HG03039 (cell line): Measurements from ENCODE around the gene BRCA1.
"Not testable (repeated sequence)": the region's sequence is repeated elsewhere in the genome, so short reads cannot be mapped to it uniquely, and the experiment has no call there.

Source experiments
- ATAC-seq: cut with Tn5 transposase; IDR thresholded peaks from one replicate; pipeline ENCODE4 v1.9.1; 2021; ENCODE audit warnings: mild to moderate bottlenecking, moderate library complexity; ENCODE audit not compliant: unreplicated experiment

Gene BRCA1

GRCh38 chr17:43125133-43125966, at the start of gene BRCA1:
TSS of gene BRCA1 (minus strand) at chr17:43125364. CDS start at chr17:43124096, 1,268 bp downstream.
- peak; percentile 91 for ATAC-seq

- ATAC-seq, result no peak
Measured at GRCh38 chr17:43171586-43172487, 46.7 kb upstream of the BRCA1 start.

- peak; percentile 77 for ATAC-seq
Measured at GRCh38 chr17:43170766-43171585, 45.8 kb upstream of the BRCA1 start, which contains the start of gene NBR1. TSS of gene NBR1 (plus strand) at chr17:43171214. CDS start at chr17:43175800, 4,586 bp downstream.

GRCh38 chr17:43170140-43170765, 45.1 kb upstream of the BRCA1 start:
- peak; percentile 56 for ATAC-seq

GRCh38 chr17:43169561-43170139, 44.5 kb upstream of the BRCA1 start:
- peak; percentile 18 for ATAC-seq

- not testable (repeated sequence) for ATAC-seq
Measured at GRCh38 chr17:43165971-43166370, 40.8 kb upstream of the BRCA1 start.

GRCh38 chr17:43159957-43160356, 34.8 kb upstream of the BRCA1 start:
- not testable (repeated sequence) for ATAC-seq

- not testable (repeated sequence) for ATAC-seq
Measured at GRCh38 chr17:43159232-43159631, 34.1 kb upstream of the BRCA1 start.

GRCh38 chr17:43155666-43156065, 30.5 kb upstream of the BRCA1 start:
- no peak for ATAC-seq

GRCh38 chr17:43153197-43153835, 28.2 kb upstream of the BRCA1 start:
- not testable (repeated sequence) for ATAC-seq

- no peak for ATAC-seq
Measured at GRCh38 chr17:43151880-43152456, 26.8 kb upstream of the BRCA1 start.

GRCh38 chr17:43146649-43147048, 21.5 kb upstream of the BRCA1 start:
- ATAC-seq, result no peak

- ATAC-seq, result no peak
Measured at GRCh38 chr17:43143201-43143600, 18.0 kb upstream of the BRCA1 start.

GRCh38 chr17:43142153-43142552, 17.0 kb upstream of the BRCA1 start:
- no peak for ATAC-seq

- no peak for ATAC-seq
Measured at GRCh38 chr17:43140396-43141332, 15.5 kb upstream of the BRCA1 start.

GRCh38 chr17:43138531-43138930, 13.4 kb upstream of the BRCA1 start:
- not testable (repeated sequence) for ATAC-seq

GRCh38 chr17:43136574-43136973, 11.4 kb upstream of the BRCA1 start:
- not testable (repeated sequence) for ATAC-seq

GRCh38 chr17:43135454-43135819, 10.3 kb upstream of the BRCA1 start:
- no peak for ATAC-seq
